Stimulated activated CD4-positive, alpha-beta T cell treated with anti-CD3 and anti-CD28 coated beads, TNF-alpha, amount 100 ng/mL, for 24 hours (primary cell): Measurements from ENCODE around the gene STIP1.
"Not testable (repeated sequence)": the region's sequence is repeated elsewhere in the genome, so short reads cannot be mapped to it uniquely, and the experiment has no call there.

Experiments used
- DNase-seq, 3 experiments: peaks; one replicate each; pipeline ENCODE4 v3.0.0-alpha.2; 2020; ENCODE audit warnings: low read depth in 3 of 3

The STIP1 gene

GRCh38 chr11:64157631-64158394 is 28.2 kb upstream of the STIP1 start:
- no peak for DNase-seq

- no peak for DNase-seq
These were observed 24.9 kb upstream of the STIP1 start for GRCh38 chr11:64161037-64161436.

- DNase-seq, result not testable (repeated sequence)
These were observed 23.2 kb upstream of the STIP1 start for GRCh38 chr11:64162769-64163168.

GRCh38 chr11:64163951-64164350 is 22.0 kb upstream of the STIP1 start:
- DNase-seq, result no peak

- DNase-seq, result no peak
These were observed 21.3 kb upstream of the STIP1 start for GRCh38 chr11:64164392-64165312.

- peak in 1 of 3 experiments; percentile 30 for DNase-seq
These were observed 20.5 kb upstream of the STIP1 start for GRCh38 chr11:64165481-64165841.

GRCh38 chr11:64165842-64166635 is 19.9 kb upstream of the STIP1 start, which contains the start of gene MACROD1:
MACROD1 (minus strand) TSS chr11:64166113; CDS start chr11:64165994, 119 bp downstream.
- DNase-seq, result peak; percentile 72 to 88 (median 75)

- no peak for DNase-seq
These were observed 15.6 kb upstream of the STIP1 start for GRCh38 chr11:64170419-64170818.

GRCh38 chr11:64173616-64174355 is 12.2 kb upstream of the STIP1 start:
- no peak for DNase-seq

GRCh38 chr11:64176751-64177150 is 9.2 kb upstream of the STIP1 start:
- DNase-seq, result no peak

GRCh38 chr11:64178203-64178602 is 7.8 kb upstream of the STIP1 start:
- DNase-seq, result no peak

GRCh38 chr11:64178951-64179639 is 6.9 kb upstream of the STIP1 start:
- no peak for DNase-seq

- DNase-seq, result no peak
These were observed 5.1 kb upstream of the STIP1 start for GRCh38 chr11:64180891-64181290.

- DNase-seq, result peak in 1 of 3 experiments; percentile 54
These were observed 4.2 kb upstream of the STIP1 start for GRCh38 chr11:64181506-64182411.

GRCh38 chr11:64183890-64184289 is 2.1 kb upstream of the STIP1 start:
- no peak for DNase-seq

GRCh38 chr11:64185175-64185692 is 737 bp upstream of the STIP1 start:
- no peak for DNase-seq

- peak in 1 of 3 experiments; percentile 35 for DNase-seq
These were observed 658 bp downstream of the STIP1 start for GRCh38 chr11:64186492-64187165.

- DNase-seq, result no peak
These were observed 6.5 kb downstream of the STIP1 start for GRCh38 chr11:64192434-64192833.

GRCh38 chr11:64196626-64197025 is 10.7 kb downstream of the STIP1 start:
- DNase-seq, result no peak
